Psoas muscle (tissue), 8 donors: ENCODE data around the gene CATSPER3. TPM values are rescaled to one million over a fixed set of nuclear protein-coding genes. Genes with fewer than 3 reads are reported as not detected.
A peak's percentile ranks its signal among the peaks of the same experiment; 100 is the strongest.

ENCODE experiments used
- ATAC-seq, 4 donors: fragments of 200-7000 bp; cut with Tn5 transposase; one replicate each; pipeline ENCODE4 v1.9.1; 2020; ENCODE audit warnings: moderate library complexity in 3 of 4, mild to moderate bottlenecking in 2 of 4
- DNase-seq, 2 donors: peaks; one replicate each; pipeline ENCODE4 v3.0.0-alpha.2; 2020
- H3K27ac ChIP-seq: fragments of 200-600 bp; one replicate; pipeline ENCODE4 v1.8.0; 2022
- H3K27me3 ChIP-seq, 3 donors: fragments of 200-600 bp in 1 of 3; one replicate each; pipeline versions ENCODE4 v1.6.1 to v1.8.0; 2013 to 2022; ENCODE audit warnings: low read length in 2 of 3, mild to moderate bottlenecking in 2 of 3, moderate library complexity in 1 of 3; ENCODE audit not compliant: insufficient read depth in 3 of 3
- H3K36me3 ChIP-seq, 2 donors: fragments of 200-600 bp in 1 of 2; one replicate each; pipeline versions ENCODE4 v1.6.1 to v1.8.0; 2013 to 2022; ENCODE audit warnings: low read depth in 1 of 2, mild to moderate bottlenecking in 1 of 2, moderate library complexity in 1 of 2; ENCODE audit not compliant: insufficient read depth in 1 of 2
- H3K4me1 ChIP-seq: fragments of 200-600 bp; one replicate; pipeline ENCODE4 v1.8.0; 2022
- H3K4me3 ChIP-seq: fragments of 200-600 bp; one replicate; pipeline ENCODE4 v1.8.0; 2022; ENCODE audit warnings: mild to moderate bottlenecking
- H3K9me3 ChIP-seq: fragments of 200-600 bp; one replicate; pipeline ENCODE4 v1.8.0; 2022
- CTCF ChIP-seq: fragments of 200-600 bp; IDR thresholded peaks from one replicate; pipeline ENCODE4 v1.8.0; 2022; ENCODE audit warnings: antibody characterized with exemption
- WGBS, 3 donors: extraction: QIAGEN DNeasy Blood & Tissue Kit; methylation state at CpG; one replicate each; pipeline versions ENCODE4 v1.1.6 to v1.1.7; 2013; 5-methylcytosine and 5-hydroxymethylcytosine counted together
- intact Hi-C, 2 donors: fragments of 100-400 bp; cut with DNase I; formaldehyde crosslinking; loops; one replicate each; pipeline versions ENCODE4 v1.11.0 to v1.14.2; 2022
- polyA plus RNA-seq, 3 donors: library from polyadenylated mRNA; stranded (reverse); fragments of 200-250 nt; gene quantifications; one replicate each; pipeline ENCODE4 v1.2.3, GENCODE V29; 2013
- total RNA-seq, 4 donors: library from RNA; stranded (reverse); fragmentation: NEBNext Ultra II Directional in 2 of 4; extraction: Animal tissue kit (Norgen Biotek cat#: 25700) in 2 of 4; gene quantifications; one replicate each; pipeline versions ENCODE4 v1.2.1 to v1.2.4, GENCODE V29; 2021 to 2023
- donor health status: healthy with polysubstance abuse.
- donor health status: DM: no; HTN: no; CAD: no; lungs with moderate emphysema.
- donor health status: Bipolar disorder and iron deficiency.
- donor health status: healthy.
- donor health status: DM: yes; HTN: yes; CAD: no.
- donor health status: DM: no; HTN: no; CAD: no.
- donor health status: DM: no; HTN: no; CAD: no.
- donor health status: DM: yes; HTN: yes; CAD: no.

CATSPER3 gene
- total and polyA plus RNA-seq, 7 donors, result 0.73 to 1.8 (median 1.4) TPM

- no peak for ATAC-seq
- H3K36me3 ChIP-seq, result no peaks in the 10 kb centered on the region
- DNase-seq, result peak in 1 of 2 donors; percentile 40
- H3K4me1 ChIP-seq, result peaks cover 18% of the 10 kb centered on the region
- 78 to 82% (median 82%) methylated on average over 4 of the region's 4 CpGs for WGBS, 3 donors
- peaks cover 0 to 37% (median 7%) of the 10 kb centered on the region in 3 donors for H3K27me3 ChIP-seq
- intact Hi-C loops, result loop anchor here in 1 of 2 donors (10.0 kb wide), 1 partner anchor 298 kb away; no protein-coding TSS in a partner anchor
- no peak overlapping the region for H3K4me3 ChIP-seq
- H3K9me3 ChIP-seq, result no peaks in the 10 kb centered on the region
- TF ChIP-seq CTCF, result no peak
- no peak overlapping the region for H3K27ac ChIP-seq
These were observed 68.7 kb downstream of the CATSPER3 start for GRCh38 chr5:135036405-135036804.

- H3K36me3 ChIP-seq, result no peaks in the 10 kb centered on the region
- no peak for TF ChIP-seq CTCF
- no peak overlapping the region for H3K27ac ChIP-seq
- peaks cover 16% of the 10 kb centered on the region for H3K4me1 ChIP-seq
- intact Hi-C loops, result loop anchor here in 1 of 2 donors (10.0 kb wide), 1 partner anchor 297 kb away; no protein-coding TSS in a partner anchor
- H3K27me3 ChIP-seq, result peaks cover 0 to 33% (median 7%) of the 10 kb centered on the region in 3 donors
- ATAC-seq, result no peak
- no peak overlapping the region for H3K4me3 ChIP-seq
- 67 to 71% (median 70%) methylated on average over 11 of the region's 11 CpGs for WGBS, 3 donors
- H3K9me3 ChIP-seq, result no peaks in the 10 kb centered on the region
- DNase-seq, result peak in 1 of 2 donors; percentile 30
These were observed 70.0 kb downstream of the CATSPER3 start for GRCh38 chr5:135037519-135038204.

- WGBS, 3 donors, result 68 to 85% (median 77%) methylated on average over 20 of the region's 20 CpGs
- DNase-seq (peak in 1 of 2 donors; percentile 16), ATAC-seq (no peak)
- Histone ChIP-seq H3K4me3 (no peak overlapping the region), H3K36me3 (no peaks in the 10 kb centered on the region), H3K27me3 (peaks cover 0 to 34% (median 7%) of the 10 kb centered on the region in 3 donors), H3K27ac (no peak overlapping the region), H3K9me3 (no peaks in the 10 kb centered on the region), H3K4me1 (peaks cover 16% of the 10 kb centered on the region)
- intact Hi-C loops, result loop anchor here in 1 of 2 donors (10.0 kb wide), 1 partner anchor 296 kb away; no protein-coding TSS in a partner anchor
- no peak for TF ChIP-seq CTCF
These were observed 70.6 kb downstream of the CATSPER3 start for GRCh38 chr5:135038205-135038812.

- H3K4me1 ChIP-seq, result peaks cover 16% of the 10 kb centered on the region
- peak overlapping the region; percentile 65 for H3K4me3 ChIP-seq
- no peak for DNase-seq
- H3K36me3 ChIP-seq, result no peaks in the 10 kb centered on the region
- TF ChIP-seq CTCF, result no peak
- no peak for ATAC-seq
- H3K9me3 ChIP-seq, result no peaks in the 10 kb centered on the region
- 39 to 44% (median 39%) methylated on average over 37 to 42 of the region's 42 CpGs for WGBS, 3 donors
- no peak overlapping the region for H3K27ac ChIP-seq
- intact Hi-C loops, result loop anchor here in 1 of 2 donors (10.0 kb wide), 1 partner anchor 296 kb away; no protein-coding TSS in a partner anchor
- H3K27me3 ChIP-seq, result peaks cover 0 to 39% (median 7%) of the 10 kb centered on the region in 3 donors
These were observed 71.1 kb downstream of the CATSPER3 start for GRCh38 chr5:135038813-135039270.
